ENCODE results near the gene EYS.

Gene EYS

DNA sequence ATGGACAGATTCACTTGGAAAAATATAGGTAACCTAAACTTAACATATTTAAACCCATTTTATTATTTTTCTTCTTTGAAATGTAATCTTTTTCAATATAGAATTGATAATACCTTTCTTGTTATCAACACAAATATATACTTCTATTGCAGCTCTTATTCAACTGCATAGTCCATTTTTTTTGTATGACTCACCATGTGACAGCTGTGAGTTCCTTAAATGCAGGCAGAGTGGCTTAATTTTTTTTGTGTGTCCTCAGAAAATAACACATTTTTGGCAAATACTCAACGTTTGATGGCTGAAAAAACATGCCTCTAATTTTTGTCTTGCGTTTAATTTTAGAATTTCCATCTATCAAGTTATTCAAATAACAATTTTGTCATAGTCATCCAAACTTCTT lies 1616.7 kb downstream of the EYS start:
- no peaks in the 10 kb centered on the region for H3K36me3 ChIP-seq (ENCODE audit: control insufficient read depth in 1 of 2, insufficient read depth in 2 of 2, low read length in 2 of 2)
- no peak overlapping the region for H3K9ac ChIP-seq (ENCODE audit: low read depth in 1 of 2, low read length in 2 of 2)
- H3K4me3 ChIP-seq (ENCODE audit: low read depth in 1 of 2, low read length in 2 of 2) = no peak overlapping the region
- H3K4me1 ChIP-seq (ENCODE audit: control insufficient read depth in 1 of 2, insufficient read depth in 2 of 2, low read length in 2 of 2) = no peaks in the 10 kb centered on the region
- H3K9me3 ChIP-seq (ENCODE audit: control insufficient read depth in 1 of 2, low read length in 2 of 2) = peaks cover 0 to 4% of the 10 kb centered on the region in 2 donors
- H3K27me3 ChIP-seq (ENCODE audit: control insufficient read depth in 1 of 2, insufficient read depth in 2 of 2, low read length in 2 of 2) = no peaks in the 10 kb centered on the region
- no peak overlapping the region for H3K27ac ChIP-seq (ENCODE audit: low read depth, low read length)

DNA sequence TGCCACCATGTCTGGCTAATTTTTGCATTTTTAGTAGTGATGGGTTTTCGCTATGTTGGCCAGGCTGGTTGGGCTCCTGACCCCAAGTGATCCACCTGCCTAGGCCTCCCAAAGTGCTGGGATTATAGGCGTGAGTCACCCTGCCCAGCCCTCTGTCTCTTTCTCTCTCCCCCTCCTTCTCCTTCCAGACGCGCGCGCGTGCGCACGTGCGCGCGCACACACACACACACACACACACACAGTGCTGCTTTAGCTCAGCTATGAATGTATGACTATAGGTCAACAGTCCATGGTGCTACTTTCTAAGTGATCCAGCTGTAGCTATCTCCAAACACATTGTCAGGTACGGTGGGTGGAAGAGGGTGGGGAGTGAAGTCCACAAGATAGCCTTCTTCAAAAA lies 1621.9 kb downstream of the EYS start:
- H3K9me3 ChIP-seq (ENCODE audit: control insufficient read depth in 1 of 2, low read length in 2 of 2) = no peaks in the 10 kb centered on the region
- H3K4me1 ChIP-seq (ENCODE audit: control insufficient read depth in 1 of 2, insufficient read depth in 2 of 2, low read length in 2 of 2) = no peaks in the 10 kb centered on the region
- no peak overlapping the region for H3K27ac ChIP-seq (ENCODE audit: low read depth, low read length)
- H3K9ac ChIP-seq (ENCODE audit: low read depth in 1 of 2, low read length in 2 of 2) = no peak overlapping the region
- no peaks in the 10 kb centered on the region for H3K36me3 ChIP-seq (ENCODE audit: control insufficient read depth in 1 of 2, insufficient read depth in 2 of 2, low read length in 2 of 2)
- H3K27me3 ChIP-seq (ENCODE audit: control insufficient read depth in 1 of 2, insufficient read depth in 2 of 2, low read length in 2 of 2) = no peaks in the 10 kb centered on the region
- no peak overlapping the region for H3K4me3 ChIP-seq (ENCODE audit: low read depth in 1 of 2, low read length in 2 of 2)

DNA sequence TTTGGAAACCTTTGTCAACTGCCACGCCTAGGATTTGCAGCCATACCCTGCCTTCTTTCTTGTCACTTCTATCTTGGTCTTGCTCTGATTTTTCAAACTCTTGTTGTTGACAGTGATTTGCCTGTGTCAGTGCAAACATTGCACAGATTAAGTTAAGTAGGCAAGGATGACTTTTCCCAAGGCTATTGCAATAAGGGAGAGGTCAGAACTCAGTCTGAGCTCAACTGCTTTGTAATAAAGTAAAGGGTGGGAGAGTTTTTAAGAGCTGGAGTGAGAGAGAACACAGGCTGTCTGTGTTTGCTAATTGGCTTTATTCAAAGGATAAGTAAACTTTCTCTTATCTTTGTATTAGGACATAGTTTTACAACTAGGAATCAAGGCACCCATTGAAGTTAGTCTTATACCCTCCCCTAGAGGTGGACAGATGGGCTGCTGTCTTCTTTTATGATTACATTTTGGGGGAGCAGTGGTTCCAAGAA lies 1622.8 kb downstream of the EYS start:
- Histone ChIP-seq H3K9me3 (ENCODE audit: control insufficient read depth in 1 of 2, low read length in 2 of 2) (no peaks in the 10 kb centered on the region), H3K27ac (ENCODE audit: low read depth, low read length) (no peak overlapping the region), H3K36me3 (ENCODE audit: control insufficient read depth in 1 of 2, insufficient read depth in 2 of 2, low read length in 2 of 2) (no peaks in the 10 kb centered on the region), H3K4me3 (ENCODE audit: low read depth in 1 of 2, low read length in 2 of 2) (no peak overlapping the region), H3K27me3 (ENCODE audit: control insufficient read depth in 1 of 2, insufficient read depth in 2 of 2, low read length in 2 of 2) (no peaks in the 10 kb centered on the region), H3K9ac (ENCODE audit: low read depth in 1 of 2, low read length in 2 of 2) (no peak overlapping the region), H3K4me1 (ENCODE audit: control insufficient read depth in 1 of 2, insufficient read depth in 2 of 2, low read length in 2 of 2) (no peaks in the 10 kb centered on the region)

DNA sequence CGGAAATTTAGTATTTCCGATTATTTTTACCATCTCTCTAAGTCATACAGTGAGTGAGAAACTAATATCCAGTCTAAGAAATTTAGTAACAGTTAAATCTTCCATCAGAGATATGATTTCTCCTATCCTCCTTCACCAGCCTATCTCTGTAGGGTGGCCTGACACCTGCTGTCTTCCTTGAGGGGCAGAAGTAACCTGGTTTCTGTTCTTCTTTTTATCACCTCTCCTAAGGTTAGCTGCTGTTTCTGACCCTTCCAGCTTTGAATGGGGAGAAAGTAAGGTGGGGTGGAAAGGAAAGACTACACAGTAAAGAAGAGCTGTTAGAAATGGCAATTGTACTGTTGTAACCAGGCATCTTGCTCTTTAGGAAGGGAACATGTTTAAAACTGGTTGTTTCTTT lies 1623.8 kb downstream of the EYS start:
- H3K27ac ChIP-seq (ENCODE audit: low read depth, low read length) = no peak overlapping the region
- no peaks in the 10 kb centered on the region for H3K36me3 ChIP-seq (ENCODE audit: control insufficient read depth in 1 of 2, insufficient read depth in 2 of 2, low read length in 2 of 2)
- no peak overlapping the region for H3K9ac ChIP-seq (ENCODE audit: low read depth in 1 of 2, low read length in 2 of 2)
- no peaks in the 10 kb centered on the region for H3K4me1 ChIP-seq (ENCODE audit: control insufficient read depth in 1 of 2, insufficient read depth in 2 of 2, low read length in 2 of 2)
- no peak overlapping the region for H3K4me3 ChIP-seq (ENCODE audit: low read depth in 1 of 2, low read length in 2 of 2)
- no peaks in the 10 kb centered on the region for H3K27me3 ChIP-seq (ENCODE audit: control insufficient read depth in 1 of 2, insufficient read depth in 2 of 2, low read length in 2 of 2)
- no peaks in the 10 kb centered on the region for H3K9me3 ChIP-seq (ENCODE audit: control insufficient read depth in 1 of 2, low read length in 2 of 2)

DNA sequence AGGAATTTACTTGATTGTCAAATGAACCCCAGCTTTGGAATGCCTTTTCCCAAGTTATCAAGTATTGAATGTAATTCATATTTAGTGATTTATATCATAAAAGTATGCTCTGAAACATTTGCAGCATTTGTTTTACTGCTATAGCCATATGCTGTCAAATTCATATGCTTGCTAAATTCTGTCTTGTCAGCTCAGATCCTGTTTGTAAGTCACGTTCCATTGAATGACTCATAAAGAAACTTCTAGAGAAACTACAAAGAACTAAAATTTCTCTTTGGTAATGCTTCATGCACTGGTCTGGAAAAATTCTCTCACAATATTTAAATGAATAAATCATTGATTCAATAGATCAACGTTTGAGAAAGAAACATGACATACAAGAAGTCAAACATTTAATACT lies 1625.6 kb downstream of the EYS start:
- H3K4me1 ChIP-seq (ENCODE audit: control insufficient read depth in 1 of 2, insufficient read depth in 2 of 2, low read length in 2 of 2) = no peaks in the 10 kb centered on the region
- H3K36me3 ChIP-seq (ENCODE audit: control insufficient read depth in 1 of 2, insufficient read depth in 2 of 2, low read length in 2 of 2) = no peaks in the 10 kb centered on the region
- no peak overlapping the region for H3K4me3 ChIP-seq (ENCODE audit: low read depth in 1 of 2, low read length in 2 of 2)
- H3K27me3 ChIP-seq (ENCODE audit: control insufficient read depth in 1 of 2, insufficient read depth in 2 of 2, low read length in 2 of 2) = no peaks in the 10 kb centered on the region
- H3K9ac ChIP-seq (ENCODE audit: low read depth in 1 of 2, low read length in 2 of 2) = no peak overlapping the region
- no peak overlapping the region for H3K27ac ChIP-seq (ENCODE audit: low read depth, low read length)
- H3K9me3 ChIP-seq (ENCODE audit: control insufficient read depth in 1 of 2, low read length in 2 of 2) = peaks cover 0 to 4% of the 10 kb centered on the region in 2 donors

DNA sequence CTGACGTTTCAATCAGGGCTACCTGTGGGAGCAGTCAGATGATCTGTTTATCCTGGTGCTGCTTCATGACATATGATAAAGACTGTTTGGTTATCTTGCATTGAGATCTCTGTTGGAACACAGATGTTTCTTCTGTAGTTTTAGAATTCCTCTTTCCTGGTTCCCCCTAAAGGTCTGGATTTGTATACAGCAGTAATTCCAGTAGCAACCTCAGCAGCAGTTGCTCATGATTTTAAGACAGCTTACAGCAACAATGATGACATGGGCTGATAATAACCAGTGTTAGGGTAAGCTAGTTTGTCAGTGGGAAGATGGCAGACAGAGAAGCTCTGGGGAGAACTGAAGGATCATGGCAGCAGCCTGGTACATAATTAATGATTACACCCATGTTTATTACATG lies 1632.0 kb downstream of the EYS start:
- Histone ChIP-seq H3K9ac (ENCODE audit: low read depth in 1 of 2, low read length in 2 of 2) (no peak overlapping the region), H3K27me3 (ENCODE audit: control insufficient read depth in 1 of 2, insufficient read depth in 2 of 2, low read length in 2 of 2) (no peaks in the 10 kb centered on the region), H3K4me3 (ENCODE audit: low read depth in 1 of 2, low read length in 2 of 2) (no peak overlapping the region), H3K9me3 (ENCODE audit: control insufficient read depth in 1 of 2, low read length in 2 of 2) (peaks cover 0 to 4% of the 10 kb centered on the region in 2 donors), H3K36me3 (ENCODE audit: control insufficient read depth in 1 of 2, insufficient read depth in 2 of 2, low read length in 2 of 2) (no peaks in the 10 kb centered on the region), H3K27ac (ENCODE audit: low read depth, low read length) (no peak overlapping the region), H3K4me1 (ENCODE audit: control insufficient read depth in 1 of 2, insufficient read depth in 2 of 2, low read length in 2 of 2) (no peaks in the 10 kb centered on the region)

DNA sequence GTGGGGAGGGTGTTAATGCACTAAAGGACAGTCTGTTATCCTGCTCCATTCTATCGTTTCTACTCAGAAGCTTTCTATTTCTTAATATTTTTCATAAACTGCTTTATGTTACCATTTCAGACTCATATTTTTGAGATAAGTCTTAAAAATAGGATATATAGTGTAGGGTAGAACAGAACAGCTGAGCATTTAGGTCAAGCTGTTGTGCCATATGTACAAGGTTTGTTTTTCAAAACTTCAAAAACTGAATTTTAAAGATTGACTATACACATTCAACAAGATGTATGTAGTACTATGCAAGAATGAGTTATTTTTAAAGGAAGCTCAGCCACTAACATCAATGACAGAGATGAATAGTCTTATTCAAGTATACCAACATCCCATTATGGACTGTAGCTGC lies 1634.3 kb downstream of the EYS start:
- Histone ChIP-seq H3K27me3 (ENCODE audit: control insufficient read depth in 1 of 2, insufficient read depth in 2 of 2, low read length in 2 of 2) (no peaks in the 10 kb centered on the region), H3K27ac (ENCODE audit: low read depth, low read length) (no peak overlapping the region), H3K9ac (ENCODE audit: low read depth in 1 of 2, low read length in 2 of 2) (no peak overlapping the region), H3K4me1 (ENCODE audit: control insufficient read depth in 1 of 2, insufficient read depth in 2 of 2, low read length in 2 of 2) (no peaks in the 10 kb centered on the region), H3K4me3 (ENCODE audit: low read depth in 1 of 2, low read length in 2 of 2) (no peak overlapping the region), H3K9me3 (ENCODE audit: control insufficient read depth in 1 of 2, low read length in 2 of 2) (peaks cover 0 to 4% of the 10 kb centered on the region in 2 donors), H3K36me3 (ENCODE audit: control insufficient read depth in 1 of 2, insufficient read depth in 2 of 2, low read length in 2 of 2) (no peaks in the 10 kb centered on the region)

- H3K36me3 ChIP-seq (ENCODE audit: control insufficient read depth in 1 of 2, insufficient read depth in 2 of 2, low read length in 2 of 2) = no peaks in the 10 kb centered on the region
Observed at GRCh38 chr6:64064919-64065318, 1642.1 kb downstream of the EYS start.

DNA sequence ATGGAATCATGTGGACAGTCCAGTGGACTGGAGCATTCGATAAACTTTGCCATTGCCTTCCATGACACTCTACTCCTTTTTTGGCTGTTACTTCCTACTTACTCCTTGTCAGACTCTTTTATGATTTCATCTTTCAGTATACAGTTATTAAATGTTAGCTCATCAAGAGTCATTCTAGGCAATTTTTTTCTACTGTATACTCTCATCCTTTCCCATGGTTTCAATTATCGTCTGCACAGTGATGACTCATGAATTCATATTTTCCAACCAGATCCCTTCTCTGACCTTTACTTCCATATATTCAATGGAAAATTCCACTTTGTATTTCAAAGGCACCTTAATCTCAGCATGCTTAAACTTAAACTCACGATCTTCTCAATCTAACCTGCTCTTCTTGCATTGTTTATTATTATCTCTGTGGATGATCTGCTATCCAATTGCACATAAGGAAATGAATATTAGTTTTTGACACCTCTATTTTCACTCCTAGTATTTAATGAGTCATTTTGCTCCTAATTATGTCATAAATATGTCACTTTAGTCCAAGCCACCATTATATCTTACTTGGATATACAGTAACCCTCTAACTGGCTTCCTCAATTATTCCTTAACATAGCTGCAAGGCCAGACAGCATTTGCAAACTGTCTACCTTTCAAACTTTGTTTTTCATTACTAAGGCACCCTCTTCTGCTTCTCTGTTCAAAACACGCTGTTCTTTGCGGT lies 1643.9 kb downstream of the EYS start:
- no peaks in the 10 kb centered on the region for H3K36me3 ChIP-seq (ENCODE audit: control insufficient read depth in 1 of 2, insufficient read depth in 2 of 2, low read length in 2 of 2)
- H3K9ac ChIP-seq (ENCODE audit: low read depth in 1 of 2, low read length in 2 of 2) = no peak overlapping the region
- no peaks in the 10 kb centered on the region for H3K4me1 ChIP-seq (ENCODE audit: control insufficient read depth in 1 of 2, insufficient read depth in 2 of 2, low read length in 2 of 2)
- no peak overlapping the region for H3K27ac ChIP-seq (ENCODE audit: low read depth, low read length)
- H3K27me3 ChIP-seq (ENCODE audit: control insufficient read depth in 1 of 2, insufficient read depth in 2 of 2, low read length in 2 of 2) = no peaks in the 10 kb centered on the region
- H3K4me3 ChIP-seq (ENCODE audit: low read depth in 1 of 2, low read length in 2 of 2) = no peak overlapping the region
- peaks cover 0 to 7% of the 10 kb centered on the region in 2 donors for H3K9me3 ChIP-seq (ENCODE audit: control insufficient read depth in 1 of 2, low read length in 2 of 2)

More at GRCh38 chr6:64064919-64065318, 1642.1 kb downstream of the EYS start:
- no peak overlapping the region for H3K27ac ChIP-seq (ENCODE audit: low read depth, low read length)
- H3K27me3 ChIP-seq (ENCODE audit: control insufficient read depth in 1 of 2, insufficient read depth in 2 of 2, low read length in 2 of 2) = no peaks in the 10 kb centered on the region
- no peak overlapping the region for H3K9ac ChIP-seq (ENCODE audit: low read depth in 1 of 2, low read length in 2 of 2)
- H3K9me3 ChIP-seq (ENCODE audit: control insufficient read depth in 1 of 2, low read length in 2 of 2) = peaks cover 0 to 7% of the 10 kb centered on the region in 2 donors
- no peaks in the 10 kb centered on the region for H3K4me1 ChIP-seq (ENCODE audit: control insufficient read depth in 1 of 2, insufficient read depth in 2 of 2, low read length in 2 of 2)
- H3K4me3 ChIP-seq (ENCODE audit: low read depth in 1 of 2, low read length in 2 of 2) = no peak overlapping the region

- no peaks in the 10 kb centered on the region for H3K36me3 ChIP-seq (ENCODE audit: control insufficient read depth in 1 of 2, insufficient read depth in 2 of 2, low read length in 2 of 2)
- H3K4me3 ChIP-seq (ENCODE audit: low read depth in 1 of 2, low read length in 2 of 2) = no peak overlapping the region
- H3K27ac ChIP-seq (ENCODE audit: low read depth, low read length) = no peak overlapping the region
- no peaks in the 10 kb centered on the region for H3K9me3 ChIP-seq (ENCODE audit: control insufficient read depth in 1 of 2, low read length in 2 of 2)
- H3K27me3 ChIP-seq (ENCODE audit: control insufficient read depth in 1 of 2, insufficient read depth in 2 of 2, low read length in 2 of 2) = no peaks in the 10 kb centered on the region
- H3K4me1 ChIP-seq (ENCODE audit: control insufficient read depth in 1 of 2, insufficient read depth in 2 of 2, low read length in 2 of 2) = no peaks in the 10 kb centered on the region
- H3K9ac ChIP-seq (ENCODE audit: low read depth in 1 of 2, low read length in 2 of 2) = no peak overlapping the region
Observed at GRCh38 chr6:64054861-64055260, 1652.2 kb downstream of the EYS start.
